ENCODE data around the gene PDZK1.
A peak's percentile ranks its signal among the peaks of the same experiment; 100 is the strongest.
"Not testable (repeated sequence)": the region's sequence is repeated elsewhere in the genome, so short reads cannot be mapped to it uniquely, and the experiment has no call there.

Gene PDZK1

GRCh38 chr1:145729196-145729595 is 22.0 kb upstream of the PDZK1 start:
- Histone ChIP-seq H3K4me1 (ENCODE audit: control insufficient read depth in 2 of 2, insufficient read depth in 2 of 2, low read length in 2 of 2) (no peaks in the 10 kb centered on the region), H3K4me3 (ENCODE audit: low read length in 2 of 2) (no peak overlapping the region), H3K27ac (ENCODE audit: low read depth in 2 of 2, low read length in 2 of 2) (no peak overlapping the region), H3K9me3 (ENCODE audit: control insufficient read depth in 2 of 2, low read length in 2 of 2) (no peaks in the 10 kb centered on the region), H3K27me3 (ENCODE audit: control insufficient read depth in 2 of 2, insufficient read depth in 2 of 2, low read length in 2 of 2) (no peaks in the 10 kb centered on the region), H3K9ac (ENCODE audit: low read depth in 1 of 2, low read length in 2 of 2) (no peak overlapping the region), H3K36me3 (ENCODE audit: control insufficient read depth in 2 of 2, insufficient read depth in 2 of 2, low read length in 2 of 2) (no peaks in the 10 kb centered on the region)

- H3K9ac ChIP-seq (ENCODE audit: low read depth in 1 of 2, low read length in 2 of 2); H3K9me3 ChIP-seq (ENCODE audit: control insufficient read depth in 2 of 2, low read length in 2 of 2); H3K27me3 ChIP-seq (ENCODE audit: control insufficient read depth in 2 of 2, insufficient read depth in 2 of 2, low read length in 2 of 2); H3K4me3 ChIP-seq (ENCODE audit: low read length in 2 of 2); H3K4me1 ChIP-seq (ENCODE audit: control insufficient read depth in 2 of 2, insufficient read depth in 2 of 2, low read length in 2 of 2); H3K36me3 ChIP-seq (ENCODE audit: control insufficient read depth in 2 of 2, insufficient read depth in 2 of 2, low read length in 2 of 2); H3K27ac ChIP-seq (ENCODE audit: low read depth in 2 of 2, low read length in 2 of 2): not testable (repeated sequence)
Observed at GRCh38 chr1:145726193-145726592, 19.0 kb upstream of the PDZK1 start.

- H3K9ac ChIP-seq (ENCODE audit: low read depth in 1 of 2, low read length in 2 of 2) = peak overlapping the region in 1 of 2 donors; percentile 24
- no peaks in the 10 kb centered on the region for H3K9me3 ChIP-seq (ENCODE audit: control insufficient read depth in 2 of 2, low read length in 2 of 2)
- H3K4me1 ChIP-seq (ENCODE audit: control insufficient read depth in 2 of 2, insufficient read depth in 2 of 2, low read length in 2 of 2) = peaks cover 0 to 3% of the 10 kb centered on the region in 2 donors
- no peak overlapping the region for H3K27ac ChIP-seq (ENCODE audit: low read depth in 2 of 2, low read length in 2 of 2)
- peak overlapping the region in 1 of 2 donors; percentile 52 for H3K4me3 ChIP-seq (ENCODE audit: low read length in 2 of 2)
- H3K36me3 ChIP-seq (ENCODE audit: control insufficient read depth in 2 of 2, insufficient read depth in 2 of 2, low read length in 2 of 2) = no peaks in the 10 kb centered on the region
- H3K27me3 ChIP-seq (ENCODE audit: control insufficient read depth in 2 of 2, insufficient read depth in 2 of 2, low read length in 2 of 2) = peaks cover 3 to 6% of the 10 kb centered on the region in 2 donors
Observed at GRCh38 chr1:145720878-145721671, 13.9 kb upstream of the PDZK1 start.

GRCh38 chr1:145720556-145720877 is 13.3 kb upstream of the PDZK1 start:
- peaks cover 0 to 3% of the 10 kb centered on the region in 2 donors for H3K4me1 ChIP-seq (ENCODE audit: control insufficient read depth in 2 of 2, insufficient read depth in 2 of 2, low read length in 2 of 2)
- H3K36me3 ChIP-seq (ENCODE audit: control insufficient read depth in 2 of 2, insufficient read depth in 2 of 2, low read length in 2 of 2) = no peaks in the 10 kb centered on the region
- no peaks in the 10 kb centered on the region for H3K9me3 ChIP-seq (ENCODE audit: control insufficient read depth in 2 of 2, low read length in 2 of 2)
- H3K4me3 ChIP-seq (ENCODE audit: low read length in 2 of 2) = no peak overlapping the region
- no peak overlapping the region for H3K9ac ChIP-seq (ENCODE audit: low read depth in 1 of 2, low read length in 2 of 2)
- peaks cover 3 to 6% of the 10 kb centered on the region in 2 donors for H3K27me3 ChIP-seq (ENCODE audit: control insufficient read depth in 2 of 2, insufficient read depth in 2 of 2, low read length in 2 of 2)
- H3K27ac ChIP-seq (ENCODE audit: low read depth in 2 of 2, low read length in 2 of 2) = no peak overlapping the region

GRCh38 chr1:145719230-145720079 is 12.3 kb upstream of the PDZK1 start, which contains the start of gene CD160:
CD160 (plus strand) TSS chr1:145719499; CDS start chr1:145728328, 8,829 bp downstream.
- Histone ChIP-seq H3K4me3 (ENCODE audit: low read length in 2 of 2) (no peak within 1 kb of the TSS), H3K4me1 (ENCODE audit: control insufficient read depth in 2 of 2, insufficient read depth in 2 of 2, low read length in 2 of 2) (peaks cover 3% of the 10 kb centered on the region in 2 donors), H3K9ac (ENCODE audit: low read depth in 1 of 2, low read length in 2 of 2) (no peak within 1 kb of the TSS), H3K36me3 (ENCODE audit: control insufficient read depth in 2 of 2, insufficient read depth in 2 of 2, low read length in 2 of 2) (no peaks in the 10 kb centered on the region), H3K27me3 (ENCODE audit: control insufficient read depth in 2 of 2, insufficient read depth in 2 of 2, low read length in 2 of 2) (peaks cover 3 to 6% of the 10 kb centered on the region in 2 donors), H3K9me3 (ENCODE audit: control insufficient read depth in 2 of 2, low read length in 2 of 2) (no peaks in the 10 kb centered on the region), H3K27ac (ENCODE audit: low read depth in 2 of 2, low read length in 2 of 2) (no peak within 1 kb of the TSS)

- H3K4me1 ChIP-seq (ENCODE audit: control insufficient read depth in 2 of 2, insufficient read depth in 2 of 2, low read length in 2 of 2); H3K36me3 ChIP-seq (ENCODE audit: control insufficient read depth in 2 of 2, insufficient read depth in 2 of 2, low read length in 2 of 2); H3K27ac ChIP-seq (ENCODE audit: low read depth in 2 of 2, low read length in 2 of 2); H3K9me3 ChIP-seq (ENCODE audit: control insufficient read depth in 2 of 2, low read length in 2 of 2); H3K4me3 ChIP-seq (ENCODE audit: low read length in 2 of 2); H3K9ac ChIP-seq (ENCODE audit: low read depth in 1 of 2, low read length in 2 of 2); H3K27me3 ChIP-seq (ENCODE audit: control insufficient read depth in 2 of 2, insufficient read depth in 2 of 2, low read length in 2 of 2): not testable (repeated sequence)
Observed at GRCh38 chr1:145718465-145718864, 11.3 kb upstream of the PDZK1 start.

- peaks cover 3 to 6% of the 10 kb centered on the region in 2 donors for H3K27me3 ChIP-seq (ENCODE audit: control insufficient read depth in 2 of 2, insufficient read depth in 2 of 2, low read length in 2 of 2)
- no peak overlapping the region for H3K4me3 ChIP-seq (ENCODE audit: low read length in 2 of 2)
- H3K9ac ChIP-seq (ENCODE audit: low read depth in 1 of 2, low read length in 2 of 2) = no peak overlapping the region
- no peaks in the 10 kb centered on the region for H3K36me3 ChIP-seq (ENCODE audit: control insufficient read depth in 2 of 2, insufficient read depth in 2 of 2, low read length in 2 of 2)
- peaks cover 3 to 4% of the 10 kb centered on the region in 2 donors for H3K4me1 ChIP-seq (ENCODE audit: control insufficient read depth in 2 of 2, insufficient read depth in 2 of 2, low read length in 2 of 2)
- no peaks in the 10 kb centered on the region for H3K9me3 ChIP-seq (ENCODE audit: control insufficient read depth in 2 of 2, low read length in 2 of 2)
- no peak overlapping the region for H3K27ac ChIP-seq (ENCODE audit: low read depth in 2 of 2, low read length in 2 of 2)
Observed at GRCh38 chr1:145717833-145718232, 10.7 kb upstream of the PDZK1 start.

- H3K27me3 ChIP-seq (ENCODE audit: control insufficient read depth in 2 of 2, insufficient read depth in 2 of 2, low read length in 2 of 2) = peaks cover 3 to 6% of the 10 kb centered on the region in 2 donors
- H3K36me3 ChIP-seq (ENCODE audit: control insufficient read depth in 2 of 2, insufficient read depth in 2 of 2, low read length in 2 of 2) = no peaks in the 10 kb centered on the region
- H3K4me3 ChIP-seq (ENCODE audit: low read length in 2 of 2) = no peak overlapping the region
Observed at GRCh38 chr1:145716641-145717345, 9.6 kb upstream of the PDZK1 start.

GRCh38 chr1:145714524-145715111 is 7.5 kb upstream of the PDZK1 start:
- no peaks in the 10 kb centered on the region for H3K36me3 ChIP-seq (ENCODE audit: control insufficient read depth in 2 of 2, insufficient read depth in 2 of 2, low read length in 2 of 2)
- H3K27me3 ChIP-seq (ENCODE audit: control insufficient read depth in 2 of 2, insufficient read depth in 2 of 2, low read length in 2 of 2) = no peaks in the 10 kb centered on the region
- no peak overlapping the region for H3K27ac ChIP-seq (ENCODE audit: low read depth in 2 of 2, low read length in 2 of 2)
- no peak overlapping the region for H3K9ac ChIP-seq (ENCODE audit: low read depth in 1 of 2, low read length in 2 of 2)
- no peaks in the 10 kb centered on the region for H3K9me3 ChIP-seq (ENCODE audit: control insufficient read depth in 2 of 2, low read length in 2 of 2)
- H3K4me3 ChIP-seq (ENCODE audit: low read length in 2 of 2) = no peak overlapping the region
- peaks cover 0 to 4% of the 10 kb centered on the region in 2 donors for H3K4me1 ChIP-seq (ENCODE audit: control insufficient read depth in 2 of 2, insufficient read depth in 2 of 2, low read length in 2 of 2)

More at GRCh38 chr1:145716641-145717345, 9.6 kb upstream of the PDZK1 start:
- Histone ChIP-seq H3K27ac (ENCODE audit: low read depth in 2 of 2, low read length in 2 of 2) (no peak overlapping the region), H3K4me1 (ENCODE audit: control insufficient read depth in 2 of 2, insufficient read depth in 2 of 2, low read length in 2 of 2) (peaks cover 3 to 4% of the 10 kb centered on the region in 2 donors), H3K9me3 (ENCODE audit: control insufficient read depth in 2 of 2, low read length in 2 of 2) (no peaks in the 10 kb centered on the region), H3K9ac (ENCODE audit: low read depth in 1 of 2, low read length in 2 of 2) (no peak overlapping the region)

Data from mucosa of rectum (tissue), 2 donors.